Tibial artery (tissue), 4 donors: ENCODE results near the gene ISG20L2.

Experiments
- DNase-seq, 2 donors: peaks; one replicate each; pipeline ENCODE4 v3.0.0-alpha.2; 2019
- H3K27ac ChIP-seq, 2 donors: fragments of 200-600 bp; sonication (generic) in 1 of 2; 1 replicate in 1 of 2; 2 replicates in 1 of 2; pipeline ENCODE4 v1.5.1; 2018 to 2019; ENCODE audit warnings: mild to moderate bottlenecking in 1 of 2
- H3K27me3 ChIP-seq, 2 donors: fragments of 200-600 bp; sonication (generic) in 1 of 2; one replicate each; pipeline versions ENCODE4 v1.5.1 to v1.6.0; 2016 to 2019
- H3K36me3 ChIP-seq, 3 donors: fragments of 200-600 bp; sonication (generic) in 2 of 3; one replicate each; pipeline ENCODE4 v1.5.1; 2016 to 2019; ENCODE audit warnings: mild to moderate bottlenecking in 2 of 3
- H3K4me1 ChIP-seq, 4 donors: fragments of 200-600 bp; sonication (generic) in 2 of 4; 1 replicate in 3 of 4; 2 replicates in 1 of 4; pipeline ENCODE4 v1.5.1; 2016 to 2019
- H3K4me3 ChIP-seq, 2 donors: fragments of 200-600 bp; sonication (generic) in 1 of 2; 1 replicate in 1 of 2; 2 replicates in 1 of 2; pipeline ENCODE4 v1.5.1; 2018 to 2019; ENCODE audit warnings: mild to moderate bottlenecking in 2 of 2
- H3K9me3 ChIP-seq, 3 donors: fragments of 200-600 bp; sonication (generic) in 1 of 3; one replicate each; pipeline ENCODE4 v1.5.1; 2016 to 2019
- intact Hi-C: fragments of 100-400 bp; cut with DNase I; formaldehyde crosslinking; loops from one replicate; pipeline ENCODE4 v1.15.0; 2023; ENCODE audit warnings: low total_unique reads
- TF ChIP-seq, protein P1 (sequence below), 2 experiments: fragments of 200-600 bp in 1 of 2; fragments of 450-650 bp in 1 of 2; IDR thresholded peaks; one replicate each; pipeline ENCODE4 v1.5.1; 2017 to 2019; ENCODE audit warnings: antibody characterized with exemption in 2 of 2, mild to moderate bottlenecking in 1 of 2, moderate library complexity in 1 of 2

The ISG20L2 gene

DNA sequence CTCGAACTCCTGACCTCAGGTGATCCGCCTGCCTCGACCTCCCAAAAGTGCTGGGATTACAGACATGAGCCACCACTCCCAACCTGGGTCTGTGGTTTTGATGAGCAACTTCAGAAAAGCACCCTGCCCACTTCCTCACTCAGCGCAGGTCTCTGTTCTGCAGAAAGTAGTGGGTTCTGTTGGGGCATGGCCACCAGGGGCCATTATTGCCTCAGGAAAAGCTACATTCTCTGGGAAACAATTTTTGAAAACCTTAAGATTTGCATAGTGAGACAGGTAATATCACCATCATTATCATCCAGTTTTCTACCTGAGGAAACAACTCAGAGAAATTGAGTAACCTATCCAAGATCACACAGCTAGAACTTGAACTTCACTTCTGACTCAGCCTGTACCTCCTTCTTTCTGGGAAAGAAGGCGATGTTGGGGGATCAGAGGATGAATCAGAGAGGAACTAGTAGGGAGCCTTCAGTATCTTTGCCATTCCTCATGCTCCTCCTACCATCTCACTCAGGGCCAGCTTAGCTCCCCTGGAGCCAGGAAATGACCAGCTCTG is 44.3 kb downstream of the ISG20L2 start:
- Histone ChIP-seq H3K27ac (no peak overlapping the region), H3K27me3 (peaks cover 0 to 69% of the 10 kb centered on the region in 2 donors), H3K36me3 (no peaks in the 10 kb centered on the region), H3K9me3 (no peaks in the 10 kb centered on the region), H3K4me3 (no peak overlapping the region), H3K4me1 (peaks cover 0 to 7% (median 4%) of the 10 kb centered on the region in 4 donors)
- DNase-seq: no peak
- TF ChIP-seq, protein P1, sequence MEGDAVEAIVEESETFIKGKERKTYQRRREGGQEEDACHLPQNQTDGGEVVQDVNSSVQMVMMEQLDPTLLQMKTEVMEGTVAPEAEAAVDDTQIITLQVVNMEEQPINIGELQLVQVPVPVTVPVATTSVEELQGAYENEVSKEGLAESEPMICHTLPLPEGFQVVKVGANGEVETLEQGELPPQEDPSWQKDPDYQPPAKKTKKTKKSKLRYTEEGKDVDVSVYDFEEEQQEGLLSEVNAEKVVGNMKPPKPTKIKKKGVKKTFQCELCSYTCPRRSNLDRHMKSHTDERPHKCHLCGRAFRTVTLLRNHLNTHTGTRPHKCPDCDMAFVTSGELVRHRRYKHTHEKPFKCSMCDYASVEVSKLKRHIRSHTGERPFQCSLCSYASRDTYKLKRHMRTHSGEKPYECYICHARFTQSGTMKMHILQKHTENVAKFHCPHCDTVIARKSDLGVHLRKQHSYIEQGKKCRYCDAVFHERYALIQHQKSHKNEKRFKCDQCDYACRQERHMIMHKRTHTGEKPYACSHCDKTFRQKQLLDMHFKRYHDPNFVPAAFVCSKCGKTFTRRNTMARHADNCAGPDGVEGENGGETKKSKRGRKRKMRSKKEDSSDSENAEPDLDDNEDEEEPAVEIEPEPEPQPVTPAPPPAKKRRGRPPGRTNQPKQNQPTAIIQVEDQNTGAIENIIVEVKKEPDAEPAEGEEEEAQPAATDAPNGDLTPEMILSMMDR (IDR thresholded peaks at IDR 0.05): no peak
- intact Hi-C loops: loop anchor here (2.0 kb wide), 1 partner anchor 58 kb away; no protein-coding TSS in a partner anchor

DNA sequence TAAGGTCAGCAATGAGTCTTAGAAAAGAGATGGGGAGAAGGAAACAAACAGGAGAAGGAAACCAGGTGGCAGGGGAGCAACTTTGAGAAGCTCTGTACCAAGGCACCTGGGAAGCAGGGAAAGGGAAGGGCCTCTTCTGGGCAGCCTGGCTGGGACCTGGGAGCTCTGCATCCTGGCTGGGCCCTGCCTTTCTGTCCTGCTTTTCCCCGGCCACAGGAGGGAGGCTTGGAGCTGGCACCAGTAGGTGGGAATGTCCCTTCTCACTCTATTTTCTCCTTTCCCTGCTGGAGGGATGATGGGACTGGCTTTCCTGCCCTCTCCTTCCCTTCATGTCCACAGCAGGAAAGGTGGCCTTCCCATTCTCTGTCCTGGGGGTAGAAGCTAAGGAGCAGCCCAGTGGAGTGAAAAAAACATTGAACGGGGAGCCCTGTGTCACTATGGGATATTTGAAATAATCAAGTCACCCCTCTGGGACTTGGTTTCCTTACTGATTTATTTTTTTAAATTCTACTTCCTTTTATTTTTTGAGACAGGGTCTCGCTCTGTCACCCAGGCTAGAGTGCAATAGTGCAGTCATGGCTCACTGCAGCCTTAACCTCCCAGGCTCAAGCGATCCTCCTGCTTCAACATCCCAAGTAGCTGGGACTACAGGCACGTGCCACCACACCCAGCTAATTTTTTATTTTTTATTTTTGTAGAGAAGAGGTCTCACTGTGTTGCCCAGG is 46.2 kb downstream of the ISG20L2 start:
- H3K27ac ChIP-seq: no peak overlapping the region
- H3K4me1 ChIP-seq: peaks cover 0 to 12% (median 6%) of the 10 kb centered on the region in 4 donors
- H3K36me3 ChIP-seq: no peaks in the 10 kb centered on the region
- H3K27me3 ChIP-seq: peaks cover 0 to 79% of the 10 kb centered on the region in 2 donors
- no peak overlapping the region for H3K4me3 ChIP-seq
- no peaks in the 10 kb centered on the region for H3K9me3 ChIP-seq
- DNase-seq: no peak
- intact Hi-C loops: no loop called here
- TF ChIP-seq, protein P1 (IDR thresholded peaks at IDR 0.05): no peak

DNA sequence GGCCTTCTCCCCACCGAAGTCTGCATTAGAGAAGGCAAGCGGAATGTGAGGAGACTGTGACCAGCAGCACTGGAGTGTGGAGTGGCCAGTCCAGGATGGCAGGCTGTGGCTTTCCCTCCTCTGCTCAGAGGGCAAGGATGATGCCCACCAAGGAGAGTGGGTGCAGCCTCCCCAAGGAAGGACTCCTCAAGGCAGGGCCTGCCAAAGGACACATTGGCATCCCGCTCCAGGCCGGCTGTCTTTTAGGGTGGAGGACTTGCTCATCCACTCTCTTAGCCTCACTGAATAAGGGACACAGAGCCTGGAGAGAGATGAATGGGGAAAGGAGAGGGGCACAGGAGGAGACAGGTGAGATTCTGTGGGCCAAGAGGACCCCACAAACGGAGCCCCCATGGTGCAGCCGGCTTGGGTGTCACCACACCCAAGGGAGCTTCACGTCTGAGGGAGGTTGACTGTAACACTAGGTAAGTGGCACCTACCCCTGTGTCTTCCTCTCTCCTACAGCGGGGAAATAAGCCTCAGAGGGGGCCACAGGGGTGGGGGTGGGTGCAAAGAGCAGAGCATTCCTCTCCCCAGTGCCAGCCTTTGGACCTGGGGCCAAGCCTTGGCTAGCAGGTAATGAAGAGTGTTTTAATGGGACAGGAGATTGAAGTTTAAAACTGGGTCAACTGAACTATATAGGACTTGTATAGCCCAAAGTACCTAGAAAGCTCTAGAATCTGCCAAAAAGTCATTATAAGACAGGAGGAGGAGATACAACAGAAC is 47.2 kb downstream of the ISG20L2 start:
- Histone ChIP-seq H3K27ac (no peak overlapping the region), H3K27me3 (peaks cover 0 to 85% of the 10 kb centered on the region in 2 donors), H3K4me3 (no peak overlapping the region), H3K4me1 (peaks cover 0 to 21% (median 15%) of the 10 kb centered on the region in 4 donors), H3K9me3 (no peaks in the 10 kb centered on the region), H3K36me3 (no peaks in the 10 kb centered on the region)
- intact Hi-C loops: loop anchor here (2.0 kb wide), 1 partner anchor 23 kb away; no protein-coding TSS in a partner anchor
- DNase-seq: no peak
- TF ChIP-seq, protein P1 (IDR thresholded peaks at IDR 0.05): no peak

DNA sequence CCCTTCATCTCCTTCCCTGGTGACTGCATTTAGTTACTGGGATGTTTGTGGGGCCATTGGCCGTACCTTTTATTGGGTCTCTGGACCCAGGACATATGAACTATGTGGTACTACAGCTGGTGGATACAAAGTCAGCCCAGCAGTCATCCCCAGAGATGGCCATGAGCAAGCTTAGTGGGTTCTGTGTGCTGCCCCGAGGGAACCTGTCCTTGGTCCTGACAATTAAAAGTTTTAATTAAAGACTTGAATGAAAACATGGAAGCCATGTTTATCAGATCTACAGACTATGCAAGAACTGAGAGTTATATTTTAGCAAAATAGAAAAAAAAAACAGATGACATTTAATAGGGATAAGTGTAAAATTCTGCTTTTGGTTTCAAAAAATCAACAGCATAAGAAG is 48.5 kb downstream of the ISG20L2 start:
- TF ChIP-seq, protein P1 (IDR thresholded peaks at IDR 0.05): no peak
- H3K27me3 ChIP-seq: peaks cover 0 to 73% of the 10 kb centered on the region in 2 donors
- intact Hi-C loops: loop anchor here (2.0 kb wide), 1 partner anchor 21 kb away; no protein-coding TSS in a partner anchor

More for the DNA sequence above, 48.5 kb downstream of the ISG20L2 start:
- Histone ChIP-seq H3K9me3 (no peaks in the 10 kb centered on the region), H3K36me3 (no peaks in the 10 kb centered on the region), H3K27ac (no peak overlapping the region), H3K4me3 (no peak overlapping the region), H3K4me1 (peaks cover 0 to 34% (median 26%) of the 10 kb centered on the region in 4 donors)
- no peak for DNase-seq
